Measurements from ENCODE around the gene KLK1.
"Not testable (repeated sequence)": the region's sequence is repeated elsewhere in the genome, so short reads cannot be mapped to it uniquely, and the experiment has no call there.

KLK1 gene

DNA sequence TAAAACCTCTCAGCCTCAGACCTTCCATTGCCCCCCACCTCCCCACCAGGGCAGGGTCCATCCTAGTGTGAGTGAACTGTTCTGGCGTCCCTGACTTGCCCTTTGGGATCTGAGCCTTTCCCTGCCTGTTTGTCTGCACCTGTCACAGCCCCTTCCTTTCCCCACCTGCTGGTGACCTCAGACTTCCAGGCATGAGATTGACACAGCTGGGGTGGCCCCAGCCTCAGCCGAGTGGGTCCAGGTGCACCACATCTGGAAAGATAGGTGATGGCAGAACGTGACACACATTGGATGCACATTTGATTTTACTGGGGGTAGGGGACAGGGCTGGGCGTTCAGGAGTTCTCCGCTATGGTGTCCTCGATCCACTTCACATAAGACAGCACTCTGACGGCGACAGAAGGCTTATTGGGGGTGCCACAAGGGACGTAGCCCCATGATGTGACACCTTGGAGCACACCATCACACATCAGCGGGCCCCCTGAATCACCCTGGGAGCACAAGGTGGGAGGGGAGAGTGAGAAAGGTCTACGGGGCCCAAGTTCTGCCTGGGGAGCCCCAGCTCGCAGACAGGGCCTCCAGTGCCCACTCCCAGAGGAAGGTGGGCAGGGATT is 4.6 kb downstream of the KLK1 start:
- TF ChIP-seq, protein P1, sequence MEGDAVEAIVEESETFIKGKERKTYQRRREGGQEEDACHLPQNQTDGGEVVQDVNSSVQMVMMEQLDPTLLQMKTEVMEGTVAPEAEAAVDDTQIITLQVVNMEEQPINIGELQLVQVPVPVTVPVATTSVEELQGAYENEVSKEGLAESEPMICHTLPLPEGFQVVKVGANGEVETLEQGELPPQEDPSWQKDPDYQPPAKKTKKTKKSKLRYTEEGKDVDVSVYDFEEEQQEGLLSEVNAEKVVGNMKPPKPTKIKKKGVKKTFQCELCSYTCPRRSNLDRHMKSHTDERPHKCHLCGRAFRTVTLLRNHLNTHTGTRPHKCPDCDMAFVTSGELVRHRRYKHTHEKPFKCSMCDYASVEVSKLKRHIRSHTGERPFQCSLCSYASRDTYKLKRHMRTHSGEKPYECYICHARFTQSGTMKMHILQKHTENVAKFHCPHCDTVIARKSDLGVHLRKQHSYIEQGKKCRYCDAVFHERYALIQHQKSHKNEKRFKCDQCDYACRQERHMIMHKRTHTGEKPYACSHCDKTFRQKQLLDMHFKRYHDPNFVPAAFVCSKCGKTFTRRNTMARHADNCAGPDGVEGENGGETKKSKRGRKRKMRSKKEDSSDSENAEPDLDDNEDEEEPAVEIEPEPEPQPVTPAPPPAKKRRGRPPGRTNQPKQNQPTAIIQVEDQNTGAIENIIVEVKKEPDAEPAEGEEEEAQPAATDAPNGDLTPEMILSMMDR (IDR thresholded peaks at IDR 0.05; ENCODE audit: insufficient read depth, low read depth, low read length, missing control alignments) = no peak
- H3K4me3 ChIP-seq (ENCODE audit: low read depth, low read length) = peak overlapping the region; percentile 59
- peak; percentile 45 for DNase-seq (ENCODE audit: low read depth)

DNA sequence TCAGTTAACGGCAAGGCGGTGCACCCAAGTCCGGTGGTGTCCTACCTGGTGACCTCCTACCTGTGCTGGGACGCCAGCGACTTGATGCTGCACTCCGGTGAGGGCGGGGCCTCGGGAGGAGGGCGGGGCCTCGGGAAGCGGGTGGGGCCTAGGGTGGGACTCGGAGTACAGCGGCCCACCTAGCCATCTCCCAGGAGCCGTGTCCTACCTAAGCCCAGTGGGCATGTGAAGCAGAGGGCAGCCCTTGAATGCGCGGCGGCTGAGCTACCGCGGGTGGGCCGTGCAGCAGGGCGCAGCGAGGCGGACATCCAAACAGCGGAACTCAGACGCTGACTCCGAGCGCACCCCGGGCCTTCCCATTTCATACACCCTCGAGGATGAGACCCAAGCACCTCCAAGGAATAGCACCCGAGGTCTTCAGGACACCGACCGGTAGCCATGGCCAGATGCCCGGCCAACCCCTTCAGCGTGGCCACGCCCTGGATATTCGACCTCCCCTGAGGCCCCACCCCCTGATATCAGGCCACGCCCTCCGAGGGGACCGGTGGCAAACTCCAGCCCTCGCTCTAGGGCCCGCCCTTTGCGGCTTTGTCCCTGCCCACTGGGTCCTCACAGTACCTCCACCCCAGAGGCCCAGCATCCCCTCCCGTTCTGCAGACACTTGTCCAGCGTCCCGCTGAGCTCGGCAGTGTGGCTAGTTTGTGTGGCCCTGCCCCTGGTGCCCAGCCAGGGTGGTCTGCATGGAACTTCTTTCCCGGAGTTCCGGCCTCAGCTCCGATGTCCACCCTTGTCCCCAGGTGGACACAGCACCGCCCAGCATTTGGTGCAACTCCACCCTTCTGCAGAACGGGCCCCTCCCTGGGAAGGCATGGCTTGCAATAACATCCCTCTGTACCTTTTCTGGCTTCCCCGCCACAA is 5.4 kb downstream of the KLK1 start:
- TF ChIP-seq, protein P1 (IDR thresholded peaks at IDR 0.05; ENCODE audit: insufficient read depth, low read depth, low read length, missing control alignments) = no peak
- peak overlapping the region; percentile 59 for H3K4me3 ChIP-seq (ENCODE audit: low read depth, low read length)
- DNase-seq (ENCODE audit: low read depth) = peak; percentile 91

DNA sequence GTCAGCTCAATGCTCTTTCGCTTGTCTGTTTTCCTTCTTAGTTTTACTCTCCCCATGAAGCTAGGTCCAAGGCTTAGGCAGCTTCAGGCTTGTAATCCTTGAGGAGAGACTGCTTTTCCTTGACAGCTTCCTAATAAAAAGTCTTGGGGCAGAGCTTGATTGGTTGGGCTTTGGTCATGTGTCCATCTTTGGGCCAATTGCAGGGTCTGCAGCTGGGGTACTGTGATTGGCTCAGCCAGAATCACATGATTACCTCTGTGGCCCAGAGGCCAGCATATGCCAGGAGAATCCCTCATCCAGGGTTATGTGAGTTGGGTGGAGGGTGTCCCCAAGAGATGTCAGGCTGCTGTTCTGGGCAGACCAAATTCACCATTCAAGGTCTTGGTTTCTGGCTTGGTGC is 8.1 kb downstream of the KLK1 start:
- H3K4me3 ChIP-seq (ENCODE audit: low read depth, low read length) = no peak overlapping the region
- TF ChIP-seq, protein P1 (IDR thresholded peaks at IDR 0.05; ENCODE audit: insufficient read depth, low read depth, low read length, missing control alignments) = no peak

DNA sequence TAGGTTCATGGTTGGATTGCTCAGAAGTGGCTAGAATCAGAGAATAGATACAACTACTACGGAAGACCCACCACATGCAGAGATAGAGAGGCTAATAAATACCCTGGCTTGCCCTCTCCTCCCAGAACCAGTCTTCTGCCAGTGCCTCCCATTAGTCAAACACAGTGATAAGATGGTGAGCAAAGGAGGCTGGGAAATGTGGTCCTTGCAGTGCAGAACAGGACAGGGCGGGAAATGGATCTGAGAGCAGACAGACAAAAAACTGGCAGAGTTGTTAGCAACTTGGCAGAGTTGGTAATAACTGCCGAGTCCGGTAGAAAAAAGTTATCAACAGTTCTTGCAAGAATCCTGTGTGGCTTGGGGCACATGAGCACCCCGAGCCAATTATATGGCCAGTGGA is 8.7 kb downstream of the KLK1 start:
- no peak for DNase-seq (ENCODE audit: low read depth)

More for the DNA sequence above, 8.1 kb downstream of the KLK1 start:
- DNase-seq (ENCODE audit: low read depth) = no peak

DNA sequence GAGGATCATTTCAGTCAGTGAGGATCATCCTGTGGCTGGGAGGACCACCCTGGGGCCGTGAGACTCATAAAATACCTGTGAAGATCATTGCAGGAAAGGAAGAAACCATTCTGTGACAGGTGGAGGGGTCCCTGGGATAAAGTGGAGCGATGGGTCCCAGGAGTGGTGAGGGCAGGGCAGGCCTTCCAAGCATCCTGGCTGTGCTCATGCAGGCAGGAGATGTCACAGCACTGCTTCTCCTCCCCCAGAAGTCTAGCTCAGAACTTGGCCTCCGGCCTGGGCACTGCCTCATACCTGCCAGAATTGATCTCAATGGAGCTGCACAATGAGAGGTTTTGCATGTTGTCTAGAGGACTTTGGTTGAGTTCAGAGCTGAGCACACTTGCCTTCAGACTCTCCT is 11.1 kb downstream of the KLK1 start:
- H3K4me3 ChIP-seq (ENCODE audit: low read depth, low read length) = no peak overlapping the region
- no peak for DNase-seq (ENCODE audit: low read depth)
- TF ChIP-seq, protein P1 (IDR thresholded peaks at IDR 0.05; ENCODE audit: insufficient read depth, low read depth, low read length, missing control alignments) = no peak

More for the DNA sequence above, 8.7 kb downstream of the KLK1 start:
- TF ChIP-seq, protein P1 (IDR thresholded peaks at IDR 0.05; ENCODE audit: insufficient read depth, low read depth, low read length, missing control alignments) = no peak
- no peak overlapping the region for H3K4me3 ChIP-seq (ENCODE audit: low read depth, low read length)

DNA sequence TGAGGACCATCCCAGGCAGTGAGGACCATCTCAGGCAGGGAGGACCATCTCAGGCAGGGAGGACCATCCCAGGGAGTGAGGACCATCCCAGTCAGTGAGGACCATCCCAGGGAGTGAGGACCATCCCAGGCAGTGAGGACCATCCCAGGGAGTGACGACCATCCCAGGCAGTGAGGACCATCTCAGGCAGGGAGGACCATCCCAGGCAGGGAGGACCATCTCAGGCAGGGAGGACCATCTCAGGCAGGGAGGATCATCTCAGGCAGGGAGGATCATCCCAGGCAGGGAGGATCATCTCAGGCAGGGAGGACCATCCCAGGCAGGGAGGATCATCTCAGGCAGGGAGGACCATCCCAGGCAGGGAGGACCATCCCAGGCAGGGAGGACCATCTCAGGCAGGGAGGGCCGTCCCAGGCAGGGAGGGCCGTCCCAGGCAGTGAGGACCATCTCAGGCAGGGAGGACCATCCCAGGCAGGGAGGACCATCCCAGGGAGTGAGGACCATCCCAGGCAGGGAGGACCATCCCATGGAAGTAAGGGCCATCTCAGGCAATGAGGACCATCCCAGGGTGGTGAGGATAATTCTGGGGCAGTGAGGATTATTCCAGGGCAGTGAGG is 11.9 kb downstream of the KLK1 start:
- not testable (repeated sequence) for DNase-seq (ENCODE audit: low read depth); H3K4me3 ChIP-seq (ENCODE audit: low read depth, low read length)

DNA sequence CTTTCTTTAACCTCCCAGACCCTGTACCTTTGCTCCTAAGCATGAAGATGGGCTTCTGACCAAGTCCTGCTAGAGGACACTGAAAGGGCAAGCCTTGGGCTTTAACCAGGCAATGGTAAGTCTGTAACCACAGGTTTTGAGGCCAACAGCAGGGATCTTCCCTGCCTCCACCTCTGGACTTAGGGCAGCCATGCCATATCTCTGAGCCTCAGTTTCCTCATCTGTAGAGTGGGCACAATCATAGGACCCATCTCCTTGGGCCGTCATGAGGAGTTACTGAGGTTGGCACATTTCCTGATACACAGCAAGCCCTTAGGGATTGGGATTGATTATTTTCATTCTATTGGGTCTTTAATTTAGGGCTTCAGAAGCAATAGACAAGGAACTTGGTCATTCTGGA is 14.7 kb downstream of the KLK1 start:
- no peak for DNase-seq (ENCODE audit: low read depth)
- TF ChIP-seq, protein P1 (IDR thresholded peaks at IDR 0.05; ENCODE audit: insufficient read depth, low read depth, low read length, missing control alignments) = no peak

More for the DNA sequence above, 14.7 kb downstream of the KLK1 start:
- no peak overlapping the region for H3K4me3 ChIP-seq (ENCODE audit: low read depth, low read length)

Measured in GM12865 (cell line).